GM19455 (cell line): ENCODE results near the gene ORM2.
"Not testable (repeated sequence)": the region's sequence is repeated elsewhere in the genome, so short reads cannot be mapped to it uniquely, and the experiment has no call there.

Experiments used
- ATAC-seq: cut with Tn5 transposase; IDR thresholded peaks from one replicate; pipeline ENCODE4 v1.9.1; 2021; ENCODE audit not compliant: unreplicated experiment

ORM2 gene

DNA sequence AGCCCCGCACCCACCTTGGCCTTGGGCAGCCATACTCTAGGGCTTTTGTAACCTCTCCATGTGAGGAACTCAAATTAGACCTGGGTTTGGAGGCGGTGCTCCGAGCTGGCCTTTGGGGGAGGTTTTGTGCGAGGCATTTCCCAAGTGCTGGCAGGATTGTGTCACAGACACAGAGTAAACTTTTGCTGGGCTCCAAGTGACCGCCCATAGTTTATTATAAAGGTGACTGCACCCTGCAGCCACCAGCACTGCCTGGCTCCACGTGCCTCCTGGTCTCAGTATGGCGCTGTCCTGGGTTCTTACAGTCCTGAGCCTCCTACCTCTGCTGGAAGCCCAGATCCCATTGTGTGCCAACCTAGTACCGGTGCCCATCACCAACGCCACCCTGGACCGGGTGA lies at the start of gene ORM2:
Gene ORM2, plus strand, starts transcription at position 245 of the 398 bp plus-strand sequence. Its CDS starts 36 bp downstream, at position 281.
- not testable (repeated sequence) for ATAC-seq

DNA sequence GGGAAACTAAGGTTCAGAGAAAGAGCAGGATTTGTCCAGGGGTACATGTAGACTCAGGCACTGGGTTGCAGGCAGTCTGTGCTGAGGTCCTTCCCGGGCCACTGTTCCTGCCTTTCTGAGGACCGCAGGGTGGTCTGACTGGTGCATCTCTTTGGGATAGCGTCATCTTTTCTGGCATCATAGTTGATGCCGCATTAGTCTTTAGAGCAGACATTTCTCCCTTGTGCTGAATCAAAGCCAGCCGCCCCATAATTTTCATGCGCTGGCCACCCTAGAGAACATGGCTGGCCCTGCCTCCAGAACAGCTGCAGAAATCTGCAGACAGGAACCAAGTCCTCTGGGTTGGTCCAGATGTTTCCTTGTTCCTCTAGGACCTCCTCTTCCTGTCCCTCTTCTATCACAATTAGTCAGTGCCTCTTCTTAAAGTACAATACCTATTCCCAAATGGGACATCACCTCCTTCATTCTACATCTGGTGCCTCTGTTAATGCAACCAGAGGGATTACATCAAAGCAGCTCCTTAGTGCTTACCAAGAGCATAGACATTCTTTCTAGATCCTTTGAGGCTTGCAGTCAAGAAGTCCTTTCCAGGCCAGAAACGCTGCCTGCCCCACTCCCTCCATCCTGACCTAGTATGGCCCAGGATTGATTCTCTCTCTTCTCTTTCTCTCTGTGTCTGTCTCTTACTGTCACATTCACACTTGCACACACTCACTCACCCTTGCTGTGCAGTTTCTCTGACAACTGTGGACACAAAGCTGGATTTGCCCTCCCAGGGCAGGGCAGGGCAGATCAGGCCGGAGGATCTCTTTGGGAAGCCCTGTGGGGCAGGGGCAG lies 48.8 kb upstream of the ORM2 start:
- ATAC-seq = no peak

GRCh38 chr9:114281473-114282103 lies 48.1 kb upstream of the ORM2 start:
- ATAC-seq = no peak

DNA sequence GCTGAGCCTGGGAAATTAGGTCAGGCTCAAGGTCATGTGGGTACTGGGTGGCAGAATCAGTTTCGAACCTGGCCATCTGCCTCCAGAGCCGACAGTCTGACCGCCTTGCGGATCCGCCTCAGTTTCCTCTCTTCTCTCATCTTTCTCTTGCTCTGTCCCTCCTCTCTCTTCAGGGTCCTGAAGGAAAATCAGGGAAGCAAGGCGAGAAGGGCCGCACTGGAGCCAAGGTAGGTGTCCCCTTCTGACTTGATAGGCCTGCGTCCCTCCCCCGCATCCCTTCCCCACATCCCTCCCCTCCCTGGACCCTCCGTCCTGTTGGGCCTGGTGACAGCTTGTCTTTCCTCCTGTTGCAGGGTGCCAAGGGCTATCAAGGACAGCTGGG lies 47.6 kb upstream of the ORM2 start:
- no peak for ATAC-seq

DNA sequence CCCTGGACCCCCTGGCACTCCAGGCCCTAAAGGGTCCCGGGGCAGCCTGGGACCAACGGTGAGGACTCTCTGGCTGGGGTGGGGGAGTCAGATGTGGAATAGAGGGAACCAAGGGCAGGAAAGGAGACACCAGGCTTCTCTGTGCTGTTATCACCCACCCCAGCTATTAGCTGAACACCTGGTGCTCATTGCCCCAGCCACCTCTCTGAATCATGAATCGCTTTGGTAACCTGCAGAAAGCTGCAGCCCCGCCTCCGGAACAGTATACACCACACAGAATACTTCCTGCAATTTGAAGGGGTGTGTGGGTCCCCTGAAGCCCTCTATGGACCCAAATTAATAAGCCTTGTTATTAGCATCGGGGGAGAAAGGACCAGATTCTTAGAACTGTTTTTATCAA lies 47.2 kb upstream of the ORM2 start:
- ATAC-seq = no peak

GRCh38 chr9:114282926-114283325 lies 46.7 kb upstream of the ORM2 start:
- no peak for ATAC-seq

- ATAC-seq = no peak
Measured at GRCh38 chr9:114283551-114284111, 46.0 kb upstream of the ORM2 start.

DNA sequence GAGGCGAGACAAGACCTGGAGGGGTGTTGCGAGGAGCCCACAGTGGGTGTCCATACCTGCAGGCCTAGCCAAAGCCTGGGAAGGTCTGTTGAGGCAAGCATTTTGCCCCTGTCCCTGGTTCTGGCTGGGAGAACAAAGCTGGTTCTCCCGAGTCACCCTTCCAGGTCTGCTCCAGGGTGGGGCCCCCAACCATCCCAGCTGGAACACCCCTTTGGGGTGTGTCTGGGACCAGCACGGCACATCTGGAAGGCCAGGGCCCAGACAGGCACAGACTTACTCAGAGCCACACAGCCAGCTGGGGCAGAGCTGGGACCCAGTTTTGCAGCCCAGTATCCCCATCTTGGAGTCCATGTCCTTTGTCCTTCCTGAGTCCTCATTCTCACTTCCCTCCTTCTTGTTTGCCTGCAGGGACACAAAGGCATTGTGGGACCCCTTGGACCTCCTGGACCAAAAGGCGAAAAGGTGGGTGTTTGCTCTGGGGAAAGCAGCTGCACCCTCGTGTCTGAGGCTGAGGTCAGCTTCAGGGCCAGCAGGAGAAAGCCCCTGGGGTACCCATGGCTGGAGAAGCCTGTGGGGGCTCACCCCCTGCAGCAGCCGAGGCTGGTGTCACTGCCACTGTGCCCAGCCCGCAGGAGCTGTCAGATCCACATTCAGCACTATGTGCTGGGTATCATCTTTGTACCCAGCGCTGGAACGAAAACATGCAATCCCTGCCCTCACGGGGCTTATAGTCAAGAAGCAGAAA lies 45.2 kb upstream of the ORM2 start:
- ATAC-seq = no peak

DNA sequence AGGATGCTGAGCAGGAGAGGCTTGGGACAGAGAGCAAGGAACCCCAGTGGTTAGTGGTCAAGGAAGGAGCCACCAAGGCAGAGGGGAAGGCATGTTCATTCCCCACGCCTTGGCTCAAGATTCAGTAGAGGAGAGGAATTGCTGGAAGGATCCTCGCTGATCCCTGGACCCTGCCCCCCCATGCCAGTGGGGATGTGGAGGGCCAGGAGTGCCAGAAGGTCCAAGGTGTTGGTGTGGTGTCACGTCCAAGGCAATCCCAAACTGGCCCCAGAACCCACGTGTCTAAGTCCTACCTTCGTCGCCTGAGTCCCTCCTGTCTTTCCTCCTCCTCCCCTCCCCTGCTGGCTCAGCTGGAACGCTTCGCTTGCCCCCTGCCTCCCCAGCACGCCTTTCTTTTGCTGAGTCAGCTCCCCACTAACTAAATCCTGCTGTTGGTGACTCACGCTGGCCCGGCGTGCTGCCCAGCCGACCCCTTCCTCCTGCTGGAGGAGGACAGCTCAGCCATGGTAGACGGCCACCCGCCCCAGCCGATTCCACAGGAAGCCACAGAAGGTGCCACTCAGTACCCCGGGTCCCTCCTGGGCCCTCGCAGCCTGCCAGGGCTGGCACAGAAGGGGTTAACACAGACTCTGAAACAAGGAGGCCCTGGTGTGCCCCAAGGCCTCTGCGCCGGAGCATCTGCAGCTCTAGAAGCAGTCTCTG lies 44.4 kb upstream of the ORM2 start:
- ATAC-seq = no peak

DNA sequence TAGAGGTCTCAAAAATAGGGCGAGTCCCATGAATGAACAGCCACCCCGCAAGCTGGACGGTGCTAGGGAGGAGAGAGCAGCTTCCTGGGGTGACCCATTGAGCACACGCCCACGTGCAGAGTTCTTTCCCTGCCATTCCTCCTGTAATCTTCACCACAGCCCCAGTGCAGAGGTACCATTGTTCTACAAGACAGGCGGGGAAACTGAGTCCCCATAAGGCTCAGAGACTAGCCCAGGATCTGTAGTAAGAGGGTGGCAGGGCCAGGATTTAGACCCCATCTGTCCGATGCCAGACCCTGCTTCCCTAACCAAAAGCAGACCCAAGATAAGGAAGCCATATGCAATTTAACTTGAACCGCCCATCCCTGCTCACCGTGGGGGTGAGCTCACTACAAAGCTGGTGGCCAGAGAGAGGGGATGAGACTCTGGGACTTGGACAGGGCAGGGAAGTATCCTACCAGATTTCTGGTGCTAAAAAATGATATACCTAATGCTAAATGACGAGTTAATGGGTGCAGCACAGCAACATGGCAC lies 43.5 kb upstream of the ORM2 start:
- ATAC-seq = no peak

GRCh38 chr9:114287001-114287762 lies 42.5 kb upstream of the ORM2 start:
- ATAC-seq = no peak

DNA sequence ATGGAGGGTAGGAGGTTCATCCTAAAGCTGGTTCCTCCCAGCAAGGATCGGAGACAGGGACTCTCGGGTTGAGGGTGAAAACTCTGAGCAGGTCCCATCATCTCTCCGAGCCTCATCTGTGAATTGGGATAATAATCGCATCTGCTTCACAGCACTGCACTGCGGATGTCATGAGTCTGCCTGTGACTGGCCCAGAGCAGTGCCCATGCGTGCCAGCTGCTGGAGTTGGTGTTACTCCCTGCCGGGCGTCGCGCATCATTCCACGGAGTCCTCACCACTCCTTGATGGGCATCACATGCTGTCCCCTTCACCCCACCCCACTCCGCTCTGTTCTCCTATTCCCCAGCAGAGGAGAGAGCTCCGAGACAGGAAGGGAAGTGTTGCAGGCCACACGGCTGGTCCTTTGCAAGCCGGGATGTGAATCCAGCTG lies 41.9 kb upstream of the ORM2 start:
- no peak for ATAC-seq

DNA sequence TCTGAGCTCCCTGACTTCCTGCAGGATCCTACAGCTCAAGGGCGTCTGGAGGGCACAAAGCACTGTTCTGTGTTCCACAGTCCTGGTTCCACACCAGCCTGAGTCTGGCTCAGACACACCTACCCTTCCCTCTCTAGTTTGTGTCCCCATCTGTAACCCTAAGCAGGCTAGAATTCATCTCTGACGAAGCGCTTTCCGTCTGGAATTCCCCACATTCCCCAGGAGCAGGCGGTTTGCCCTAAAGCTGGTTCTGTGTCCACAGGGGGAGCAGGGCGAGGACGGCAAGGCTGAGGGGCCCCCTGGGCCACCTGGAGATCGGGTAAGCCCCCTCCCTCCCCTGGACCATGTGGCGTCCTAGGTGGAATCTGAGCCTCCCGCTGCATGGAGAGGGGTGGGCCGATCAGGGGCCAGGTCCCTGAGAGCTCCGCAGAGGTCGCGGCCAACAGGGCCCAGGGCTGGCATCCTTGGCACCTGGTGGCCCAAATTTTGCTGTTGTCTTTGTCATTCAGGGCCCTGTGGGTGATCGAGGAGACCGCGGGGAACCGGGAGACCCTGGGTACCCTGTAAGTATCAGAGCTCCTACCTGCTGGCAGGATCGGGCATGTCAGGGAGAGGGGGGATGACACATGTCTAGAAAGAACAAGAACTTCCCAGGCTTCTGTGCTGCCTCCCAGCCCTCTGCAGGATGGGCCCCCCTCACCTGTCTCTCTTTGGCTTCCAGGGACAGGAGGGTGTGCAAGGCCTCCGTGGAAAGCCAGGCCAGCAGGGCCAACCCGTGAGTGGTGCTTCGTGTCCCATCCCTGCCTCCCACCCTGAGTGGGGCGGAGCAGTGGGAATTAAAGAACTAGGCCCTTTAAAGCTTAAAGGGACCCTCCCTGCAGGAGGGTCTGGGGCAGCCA lies 41.2 kb upstream of the ORM2 start:
- ATAC-seq = no peak

DNA sequence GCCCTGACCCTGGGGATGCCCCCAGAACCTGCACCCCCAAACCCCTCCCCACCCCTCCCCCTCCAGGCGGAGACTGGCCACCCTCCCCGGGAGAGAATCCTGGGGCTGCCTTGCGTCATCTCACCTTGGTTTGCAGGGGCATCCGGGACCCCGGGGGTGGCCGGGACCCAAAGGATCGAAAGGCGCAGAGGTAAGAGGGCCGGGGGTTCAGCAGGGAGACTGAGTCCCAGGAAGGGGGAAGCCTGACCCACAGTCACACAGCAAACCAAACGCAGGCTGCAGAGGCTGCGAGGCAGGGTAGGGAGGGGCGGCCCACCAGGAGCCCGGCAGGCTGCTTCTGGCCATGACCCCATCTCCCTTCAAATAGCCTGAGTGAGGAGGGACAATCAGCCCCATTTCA lies 40.6 kb upstream of the ORM2 start:
- no peak for ATAC-seq

DNA sequence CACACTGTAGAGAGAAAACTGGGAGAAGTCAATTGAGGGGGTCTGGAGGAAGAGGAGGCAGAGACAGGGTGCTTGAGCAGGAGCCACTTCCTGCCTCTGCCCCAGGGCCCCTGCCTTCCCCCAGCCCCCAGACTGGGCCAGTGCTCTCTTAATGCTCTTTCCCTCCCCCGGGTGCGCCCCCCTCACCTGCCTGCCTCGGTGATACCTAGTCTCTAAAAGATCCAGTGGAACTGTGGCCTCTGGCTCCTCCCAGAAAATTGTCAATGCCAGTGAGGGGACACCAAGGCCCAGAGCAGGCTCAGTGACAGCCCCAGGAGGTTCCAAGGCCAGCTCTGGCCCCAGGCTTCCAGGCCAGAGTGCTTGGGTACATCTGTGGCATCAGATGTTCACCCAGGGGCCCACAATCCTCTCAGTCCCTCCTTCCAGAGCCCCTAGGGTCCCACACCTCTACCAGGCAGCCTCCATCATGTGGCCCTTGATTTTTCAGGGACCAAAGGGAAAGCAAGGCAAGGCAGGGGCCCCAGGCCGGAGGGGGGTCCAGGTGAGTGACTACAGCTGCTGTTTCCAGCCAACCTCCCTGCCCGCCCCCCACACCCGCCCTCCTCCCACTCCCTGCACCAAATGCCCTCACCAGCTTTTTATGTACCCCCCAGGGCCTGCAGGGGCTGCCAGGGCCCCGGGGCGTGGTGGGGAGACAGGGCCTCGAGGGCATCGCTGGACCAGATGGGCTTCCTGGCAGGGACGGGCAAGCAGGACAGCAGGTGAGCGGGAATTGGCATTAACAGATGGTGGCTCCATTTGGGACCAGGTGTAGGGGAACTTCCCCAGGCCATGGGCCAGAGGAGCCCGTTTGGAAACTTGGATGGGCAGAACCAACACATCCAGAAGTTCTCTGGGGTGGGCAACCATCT lies 39.8 kb upstream of the ORM2 start:
- no peak for ATAC-seq

- no peak for ATAC-seq
Measured at GRCh38 chr9:114290561-114290986, 39.1 kb upstream of the ORM2 start.

DNA sequence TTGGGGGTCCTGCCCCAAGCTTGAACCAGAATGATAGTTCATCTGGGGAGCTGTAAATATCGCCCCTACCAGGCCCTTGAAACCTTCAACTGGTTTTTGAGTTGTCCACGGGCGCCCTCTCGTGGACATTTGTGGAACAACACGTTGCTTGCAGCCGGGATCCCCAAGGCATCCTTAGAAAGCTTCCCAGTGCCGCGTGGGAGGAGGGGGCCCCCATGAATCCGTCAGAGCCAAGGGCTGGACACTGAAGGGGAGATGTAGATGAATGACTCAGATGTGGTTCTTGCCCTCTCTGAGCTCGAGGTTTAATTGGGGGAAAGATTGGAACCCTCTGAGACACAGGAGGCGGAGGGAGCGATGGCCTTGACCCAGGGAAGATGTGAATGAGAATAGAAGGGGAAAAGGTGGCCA lies 38.6 kb upstream of the ORM2 start:
- ATAC-seq = no peak
